ENCODE results near the gene COL6A2.
"Not testable (repeated sequence)": the region's sequence is repeated elsewhere in the genome, so short reads cannot be mapped to it uniquely, and the experiment has no call there.

The COL6A2 gene

DNA sequence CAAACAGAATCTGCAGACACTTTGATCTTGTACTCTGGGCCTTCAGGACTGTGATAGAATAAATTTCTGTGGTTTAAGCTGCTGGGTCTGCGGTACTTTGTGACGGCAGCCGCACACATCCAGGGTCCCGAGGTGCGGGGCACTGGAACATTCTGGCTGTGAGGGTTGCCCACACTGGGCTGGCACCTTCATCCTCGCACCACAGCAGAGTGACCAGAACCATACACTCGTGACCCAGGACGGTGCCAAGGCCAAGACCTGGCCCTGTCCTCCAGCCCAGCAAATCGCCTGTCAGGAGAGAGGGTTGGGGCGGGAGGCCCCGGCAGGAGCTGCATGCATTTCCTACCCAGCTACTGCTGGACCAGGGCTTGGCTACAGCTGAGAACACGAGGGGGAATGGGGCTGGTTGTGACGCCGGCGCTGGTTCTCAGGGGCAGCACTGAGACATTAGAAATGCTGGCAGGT, 60.1 kb downstream of the COL6A2 start:
- DNase-seq: no peak

DNA sequence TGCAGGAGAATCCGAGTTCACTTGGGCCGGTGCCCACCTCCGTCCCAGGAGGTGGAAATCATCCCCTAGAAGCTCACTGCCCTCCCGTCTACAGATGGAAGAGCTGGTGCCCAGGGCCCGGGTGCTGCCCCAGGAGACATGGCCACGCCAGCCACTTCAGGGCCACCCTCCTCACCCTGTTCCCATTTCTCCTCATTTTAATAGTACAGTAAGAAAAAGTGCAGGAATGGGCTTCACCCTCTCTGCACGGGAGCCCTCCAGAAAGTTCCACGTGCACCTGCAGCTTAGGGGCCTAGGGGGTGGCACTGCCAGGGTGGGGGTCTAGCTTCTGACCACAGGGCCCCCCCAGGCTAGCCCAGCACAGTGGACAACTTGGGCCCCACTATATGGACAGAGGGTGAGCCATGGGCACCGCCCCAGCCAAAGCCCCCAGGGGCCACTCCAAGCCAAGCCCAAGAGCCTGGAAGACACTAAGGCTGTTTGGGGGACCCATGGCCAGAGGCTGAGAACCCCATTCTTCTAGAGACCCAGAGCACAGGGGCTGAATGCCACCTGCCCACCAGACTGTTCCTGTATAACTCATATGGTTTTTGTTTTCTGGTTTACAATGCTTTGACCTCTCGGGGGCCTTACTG, 60.9 kb downstream of the COL6A2 start:
- DNase-seq: no peak

DNA sequence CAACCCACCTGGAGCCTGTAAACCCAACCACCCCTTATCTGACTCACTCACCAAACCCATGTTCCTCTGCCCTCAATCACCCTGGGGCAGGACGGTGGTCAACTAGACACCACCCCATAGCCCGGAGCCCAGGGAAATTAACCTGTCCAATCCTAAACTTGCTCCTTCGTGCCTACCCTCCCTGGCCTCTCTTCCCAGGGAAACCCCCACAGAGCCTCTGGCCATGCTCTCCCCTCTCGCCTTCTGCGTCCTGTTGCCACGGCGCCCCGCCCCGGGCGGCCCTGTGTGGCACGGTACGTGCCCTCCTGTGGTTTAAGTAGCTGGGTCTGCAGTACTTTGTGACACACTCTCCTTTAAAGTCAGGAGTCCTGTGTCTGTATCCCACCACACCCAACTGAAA, 61.5 kb downstream of the COL6A2 start:
- no peak for DNase-seq

DNA sequence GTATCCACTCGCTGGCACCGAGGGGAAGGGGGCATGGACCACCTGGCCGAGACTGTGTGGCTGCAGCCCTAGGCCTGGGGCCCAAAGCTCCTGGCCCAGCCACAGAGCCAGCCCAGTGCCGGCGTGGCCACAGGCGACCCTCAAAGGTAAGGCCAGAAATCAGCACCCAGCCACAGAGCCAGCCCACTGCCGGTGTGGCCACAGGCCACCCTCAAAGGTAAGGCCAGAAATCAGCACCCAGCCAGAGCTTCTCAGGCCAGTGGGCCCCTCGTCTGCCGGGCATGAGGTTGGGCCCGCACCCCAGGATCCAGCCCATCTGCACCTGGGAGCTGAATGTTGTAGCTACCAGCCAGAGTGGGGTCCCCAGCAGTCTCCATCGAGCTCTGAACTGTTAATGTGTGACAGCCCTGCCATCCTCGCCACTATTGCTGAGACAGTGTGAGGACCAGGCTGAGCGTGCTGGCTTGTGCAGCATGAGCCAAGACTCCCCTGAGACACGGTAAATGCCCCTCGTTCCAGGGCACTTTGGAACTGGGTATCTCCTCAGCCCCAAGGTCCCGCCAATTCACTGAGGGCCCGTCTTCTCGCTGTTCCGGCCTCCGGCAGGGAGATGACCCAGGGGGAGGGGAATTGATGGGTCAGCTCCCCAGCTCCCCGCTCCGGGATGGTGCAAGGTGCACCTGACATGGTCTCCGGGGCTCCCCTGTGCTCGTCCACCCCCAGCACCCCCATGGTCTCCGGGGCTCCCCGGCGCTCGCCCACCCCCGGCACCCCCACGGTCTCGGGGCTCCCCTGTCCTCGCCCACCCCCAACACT, 62.1 kb downstream of the COL6A2 start:
- DNase-seq: no peak

DNA sequence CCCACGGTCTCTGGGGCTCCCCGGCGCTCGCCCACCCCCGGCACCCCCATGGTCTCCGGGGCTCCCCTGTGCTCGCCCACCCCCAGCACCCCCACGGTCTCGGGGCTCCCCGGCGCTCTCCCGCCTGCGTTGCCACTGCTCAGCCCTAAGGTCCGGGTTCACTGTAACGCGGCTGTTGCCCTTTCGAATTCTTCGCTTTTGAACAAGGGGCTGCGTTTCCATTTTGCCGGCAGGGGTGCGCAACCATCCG, 62.7 kb downstream of the COL6A2 start:
- no peak for DNase-seq

DNA sequence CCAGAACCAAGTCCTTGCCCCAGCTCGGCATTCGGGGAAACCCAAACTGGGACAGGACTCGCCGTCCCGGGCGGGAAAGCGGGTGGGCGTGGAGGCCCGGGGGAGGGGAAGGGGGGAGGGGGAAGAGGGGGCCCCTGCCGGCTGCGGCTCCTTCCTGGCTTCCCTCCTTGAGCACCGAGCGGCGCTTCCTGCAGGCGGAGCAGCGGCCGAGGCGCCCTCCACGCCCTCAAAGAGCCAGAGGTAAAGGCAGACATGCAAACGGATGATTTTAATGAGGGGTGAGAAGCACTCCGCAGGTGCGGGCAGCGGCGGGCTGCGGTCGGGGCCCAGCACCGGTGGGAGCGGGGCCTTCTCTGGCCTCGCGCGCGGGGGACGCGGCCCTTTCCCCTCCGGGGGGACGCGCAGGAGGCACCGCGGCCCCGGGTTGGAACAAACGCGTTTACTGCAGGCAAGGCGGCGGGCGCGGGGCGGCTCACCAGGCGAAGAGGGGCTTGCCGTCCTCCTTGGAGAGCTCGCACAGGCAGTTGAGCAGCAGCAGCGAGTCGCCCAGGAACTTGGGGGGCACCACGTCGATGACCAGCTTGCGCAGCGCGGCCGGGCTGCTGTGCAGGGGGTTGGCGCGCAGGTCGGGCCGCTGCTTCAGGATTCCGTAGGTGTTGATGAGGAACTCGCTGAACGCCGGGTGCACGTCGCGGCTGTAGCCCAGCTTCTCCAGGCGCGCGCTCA, 63.2 kb downstream of the COL6A2 start:
- DNase-seq: no peak

DNA sequence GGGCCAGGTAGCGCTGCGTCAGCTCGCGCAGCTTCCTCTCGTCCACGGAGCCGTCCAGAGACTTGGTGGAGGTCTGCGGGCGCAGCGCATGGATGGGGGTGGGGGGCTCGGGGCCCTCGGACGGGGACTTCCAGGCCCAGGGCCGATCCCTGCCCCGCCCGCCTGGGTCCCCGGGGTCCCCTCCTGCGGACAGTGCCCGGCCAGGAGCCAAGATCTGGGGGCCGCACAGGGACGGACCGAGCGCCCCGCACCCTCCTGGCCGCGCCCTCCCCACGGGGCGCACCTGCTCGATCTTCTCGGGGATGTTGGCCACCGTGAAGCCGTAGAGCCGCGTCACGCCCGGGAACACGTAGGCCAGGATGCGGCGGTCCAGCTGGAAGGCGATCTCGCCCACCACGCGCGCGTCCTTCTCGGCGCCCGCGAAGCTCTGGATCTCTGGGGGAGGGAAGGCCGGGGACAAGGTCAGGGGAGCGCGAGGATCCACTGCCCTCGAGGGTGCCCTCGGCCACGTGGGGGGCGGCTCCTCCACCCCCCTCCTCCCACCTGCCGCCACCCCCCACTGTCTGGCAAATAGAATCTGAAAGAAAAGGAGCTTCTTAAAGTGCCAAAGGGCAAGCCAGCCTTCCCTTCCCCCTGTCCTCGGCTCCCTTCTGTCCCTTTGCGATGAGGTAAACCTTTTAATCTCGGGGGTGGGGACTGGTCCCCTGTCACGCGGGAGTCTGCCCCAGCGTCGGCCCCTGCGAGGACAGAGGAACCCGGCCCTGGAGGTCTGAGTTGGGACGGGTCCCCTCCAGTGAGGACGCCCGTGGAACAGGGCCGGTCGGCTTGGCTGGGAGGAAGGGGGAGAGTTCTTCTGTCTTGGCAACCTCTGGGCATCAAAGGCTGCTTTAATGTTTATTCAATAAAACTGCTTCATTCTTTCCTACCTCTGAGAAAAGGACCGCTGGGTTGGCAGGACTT, 64.0 kb downstream of the COL6A2 start:
- DNase-seq: no peak

DNA sequence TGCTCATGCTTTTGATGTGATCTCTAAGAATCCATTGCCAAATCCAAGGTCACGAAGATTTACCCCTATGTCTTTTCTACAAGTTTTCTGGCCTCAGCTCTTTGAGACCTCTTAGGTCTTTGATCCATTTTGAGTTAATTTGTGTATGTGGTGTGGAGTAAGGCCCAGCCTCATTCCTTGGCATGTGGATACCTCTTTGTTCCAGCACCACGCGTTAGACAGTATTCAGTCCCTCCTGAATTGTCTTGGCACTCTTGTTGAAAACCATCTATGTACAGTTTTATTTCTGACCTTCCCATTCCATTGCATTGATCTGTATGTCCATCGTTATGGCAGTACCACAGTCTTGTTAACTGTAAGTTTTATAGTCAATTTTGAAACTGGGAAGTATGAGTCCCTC, 65.5 kb downstream of the COL6A2 start:
- no peak for DNase-seq

DNA sequence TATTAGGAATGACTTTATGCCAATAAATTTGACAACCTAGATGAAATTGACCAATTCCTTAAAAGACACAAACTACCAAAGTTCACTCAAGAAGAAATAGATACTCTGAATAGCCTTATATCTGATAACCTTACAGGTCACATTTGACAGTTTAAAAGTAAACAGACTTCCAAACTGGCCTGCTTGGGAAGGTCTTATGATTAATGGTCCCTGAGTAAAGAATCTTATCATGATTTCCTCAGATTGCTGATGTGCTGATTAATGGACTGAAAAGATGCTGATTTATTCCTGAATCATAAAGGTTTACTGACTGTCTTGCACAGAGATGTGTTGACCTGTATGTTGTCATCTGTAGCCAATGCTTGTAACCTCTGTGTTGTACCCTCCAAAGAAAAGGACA, 67.2 kb downstream of the COL6A2 start:
- DNase-seq: no peak

DNA sequence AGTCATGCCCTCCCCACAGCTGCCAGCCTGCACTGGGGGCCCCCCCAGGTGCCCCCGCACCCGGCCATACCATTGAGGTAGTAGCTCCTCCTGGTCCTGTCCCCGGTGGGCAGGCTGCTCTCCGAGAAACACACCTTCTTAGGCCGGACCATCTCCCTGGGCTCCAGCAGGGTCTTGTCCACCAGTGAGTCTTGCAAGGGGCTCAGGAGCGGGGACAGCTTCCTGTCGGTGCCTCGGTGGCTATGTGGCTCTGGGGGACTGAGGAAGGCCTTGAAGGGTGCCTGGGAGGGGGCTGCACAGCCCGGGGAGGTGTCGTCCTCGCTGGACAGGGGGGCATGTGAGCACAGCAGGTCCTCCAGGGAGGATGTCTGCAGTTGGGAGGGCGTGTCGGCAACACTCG, 70.3 kb downstream of the COL6A2 start:
- DNase-seq: no peak

DNA sequence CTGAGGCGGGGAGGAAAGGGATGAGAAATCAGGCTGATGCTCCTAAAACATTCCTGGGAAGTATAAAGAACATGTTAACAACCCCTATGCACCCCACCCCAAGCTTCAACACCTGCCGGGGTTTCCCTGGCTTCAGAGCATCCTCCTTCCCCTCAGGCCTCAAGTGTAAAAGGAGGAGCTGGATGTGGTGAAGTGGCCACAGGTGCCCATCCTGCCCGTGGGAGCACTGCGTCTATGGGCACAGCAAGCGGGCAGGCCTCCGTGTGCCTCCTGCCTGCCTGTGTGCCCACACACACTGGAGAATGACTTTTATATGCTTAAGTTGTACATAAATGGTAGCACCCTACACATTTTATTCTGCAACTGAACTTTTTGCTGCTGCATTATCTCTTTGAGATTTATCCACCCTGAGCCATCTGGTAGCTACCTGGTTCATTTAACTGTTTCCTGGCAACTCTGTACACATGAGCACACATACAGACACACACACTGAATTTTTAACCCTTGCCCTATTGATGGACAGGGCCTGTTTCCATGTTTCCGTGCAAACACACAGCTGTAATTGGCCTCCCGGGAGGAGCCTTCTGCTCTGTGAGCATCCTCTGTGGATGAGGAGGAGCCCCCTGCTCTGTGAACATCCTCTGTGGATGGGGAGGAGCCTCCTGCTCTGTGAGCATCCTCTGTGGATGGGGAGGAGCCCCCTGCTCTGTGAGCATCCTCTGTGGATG, 70.9 kb downstream of the COL6A2 start:
- no peak for DNase-seq

DNA sequence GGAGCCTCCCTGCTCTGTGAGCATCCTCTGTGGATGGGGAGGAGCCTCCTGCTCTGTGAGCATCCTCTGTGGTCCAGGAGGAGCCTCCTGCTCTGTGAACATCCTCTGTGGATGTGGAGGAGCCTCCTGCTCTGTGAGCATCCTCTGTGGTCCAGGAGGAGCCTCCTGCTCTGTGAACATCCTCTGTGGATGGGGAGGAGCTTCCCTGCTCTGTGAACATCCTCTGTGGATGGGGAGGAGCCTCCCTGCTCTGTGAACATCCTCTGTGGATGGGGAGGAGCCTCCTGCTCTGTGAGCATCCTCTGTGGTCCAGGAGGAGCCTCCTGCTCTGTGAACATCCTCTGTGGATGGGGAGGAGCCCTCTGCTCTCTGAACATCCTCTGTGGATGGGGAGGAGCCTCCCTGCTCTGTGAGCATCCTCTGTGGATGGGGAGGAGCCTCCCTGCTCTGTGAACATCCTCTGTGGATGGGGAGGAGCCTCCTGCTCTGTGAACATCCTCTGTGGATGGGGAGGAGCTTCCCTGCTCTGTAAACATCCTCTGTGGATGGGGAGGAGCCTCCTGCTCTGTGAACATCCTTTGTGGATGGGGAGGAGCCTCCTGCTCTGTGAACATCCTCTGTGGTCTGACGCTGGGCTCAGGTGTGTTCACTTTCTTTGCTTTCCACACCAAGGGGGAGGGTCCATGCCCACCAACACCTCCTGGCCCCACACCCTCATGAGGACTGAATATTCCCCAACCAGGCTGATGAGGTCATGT, 72.7 kb downstream of the COL6A2 start:
- peak; percentile 54 for DNase-seq

DNA sequence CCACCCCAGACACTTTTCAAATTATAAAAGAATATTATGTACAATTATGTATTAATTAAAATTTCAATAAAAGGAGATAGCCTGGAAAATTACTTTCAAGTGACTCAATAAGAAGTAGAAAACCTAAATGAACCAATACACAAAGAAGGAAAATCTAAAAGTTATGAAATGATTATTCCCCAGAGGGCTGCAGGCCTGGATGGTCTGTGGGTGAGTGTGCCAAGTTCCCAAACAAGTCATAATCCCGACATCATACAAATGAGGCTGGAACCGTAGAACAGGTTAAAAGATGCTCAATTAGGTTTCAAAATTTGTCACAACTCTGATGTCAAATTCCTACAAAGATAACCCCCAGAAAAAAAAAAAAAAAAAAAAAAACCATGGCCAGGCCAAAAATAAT, 73.7 kb downstream of the COL6A2 start:
- DNase-seq: no peak

DNA sequence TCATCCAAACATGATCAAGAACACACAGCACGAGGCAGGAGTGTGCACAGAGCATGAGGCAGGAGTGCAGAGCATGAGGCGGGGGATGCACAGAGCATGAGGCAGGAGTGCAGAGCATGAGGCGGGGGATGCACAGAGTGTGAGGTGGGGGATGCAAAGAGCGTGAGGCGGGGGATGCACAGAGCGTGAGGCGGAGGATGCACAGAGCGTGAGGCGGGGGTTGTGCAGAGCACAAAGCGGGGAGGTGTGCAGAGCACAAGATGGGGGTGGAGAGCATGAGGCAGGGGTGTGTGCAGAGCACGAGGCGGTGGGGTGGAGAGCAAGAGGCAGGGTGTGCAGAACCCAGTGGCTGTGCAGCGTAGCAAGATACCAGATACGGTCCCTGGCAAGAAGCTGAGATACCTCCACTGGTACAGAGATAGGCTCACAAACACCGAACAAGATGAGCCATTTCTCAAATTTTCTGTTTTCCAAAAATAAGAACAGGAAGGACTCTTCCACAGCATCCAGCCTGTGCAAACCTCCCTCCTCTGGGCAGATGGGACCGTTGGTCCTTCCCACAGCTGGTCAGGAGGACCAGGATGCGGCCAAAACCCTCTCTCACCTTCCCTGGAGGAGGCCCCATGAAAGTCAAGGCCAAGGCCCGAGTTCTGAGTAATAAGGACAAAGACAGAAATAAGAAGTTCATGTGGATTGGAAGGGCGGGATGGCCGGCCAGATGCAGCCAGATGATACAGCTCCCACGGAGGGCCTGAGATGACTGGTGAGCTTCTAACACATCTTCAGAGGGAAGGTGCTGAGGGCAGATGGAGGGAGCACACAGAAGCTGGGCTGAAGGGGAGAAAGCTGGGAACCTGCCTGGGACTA, 74.3 kb downstream of the COL6A2 start:
- DNase-seq: no peak

DNA sequence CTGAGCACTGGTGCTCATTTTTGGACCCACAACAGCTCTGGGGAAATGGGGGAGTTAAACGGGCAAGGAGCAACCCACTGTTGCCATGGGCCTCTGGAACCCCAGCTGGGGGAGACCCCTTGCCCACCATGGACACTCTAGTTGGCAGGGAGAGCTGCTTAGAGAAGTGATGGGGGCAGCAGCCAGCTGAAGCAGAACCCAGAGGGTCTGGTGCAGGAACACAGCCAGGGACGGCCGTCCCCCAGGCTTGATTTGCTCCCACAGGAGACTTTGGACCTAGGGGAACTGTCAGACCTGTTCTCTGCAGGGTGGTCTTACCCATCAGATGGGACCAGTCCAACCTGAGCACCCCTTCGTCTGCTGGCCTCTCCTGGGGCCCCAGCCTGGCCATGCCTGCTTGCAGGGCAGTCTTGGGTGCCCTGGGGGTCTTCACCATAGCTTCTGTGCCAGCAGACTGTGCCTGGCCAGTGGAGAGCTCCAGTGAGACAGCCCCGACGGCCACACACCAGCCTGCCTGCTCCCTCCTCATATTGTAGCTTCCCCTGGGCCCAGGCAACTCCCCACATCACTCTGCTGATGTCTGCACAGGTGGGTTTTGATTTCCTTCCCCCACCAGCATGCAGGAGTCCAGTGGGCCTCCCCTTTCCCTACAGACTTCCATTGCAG, 75.1 kb downstream of the COL6A2 start:
- DNase-seq: no peak

DNA sequence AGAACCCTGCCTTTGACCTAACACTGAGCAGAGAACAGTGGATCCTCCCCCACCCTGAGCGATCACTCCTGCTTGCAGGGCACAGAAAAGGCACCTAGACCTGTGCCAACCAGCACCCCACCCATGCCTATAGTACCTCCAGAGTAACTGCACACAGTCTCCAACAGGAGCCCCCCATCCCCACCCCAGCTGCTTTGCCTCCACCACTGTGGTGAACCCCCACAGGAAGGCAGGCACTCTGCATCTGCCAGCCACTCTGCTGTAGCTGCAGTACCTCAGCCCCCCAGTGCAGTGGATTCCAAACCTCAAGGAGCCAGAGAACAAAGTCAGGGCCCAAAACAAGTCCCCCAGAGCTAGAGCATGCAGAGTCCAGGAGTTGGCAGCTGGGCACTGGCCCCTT, 75.7 kb downstream of the COL6A2 start:
- no peak for DNase-seq

DNA sequence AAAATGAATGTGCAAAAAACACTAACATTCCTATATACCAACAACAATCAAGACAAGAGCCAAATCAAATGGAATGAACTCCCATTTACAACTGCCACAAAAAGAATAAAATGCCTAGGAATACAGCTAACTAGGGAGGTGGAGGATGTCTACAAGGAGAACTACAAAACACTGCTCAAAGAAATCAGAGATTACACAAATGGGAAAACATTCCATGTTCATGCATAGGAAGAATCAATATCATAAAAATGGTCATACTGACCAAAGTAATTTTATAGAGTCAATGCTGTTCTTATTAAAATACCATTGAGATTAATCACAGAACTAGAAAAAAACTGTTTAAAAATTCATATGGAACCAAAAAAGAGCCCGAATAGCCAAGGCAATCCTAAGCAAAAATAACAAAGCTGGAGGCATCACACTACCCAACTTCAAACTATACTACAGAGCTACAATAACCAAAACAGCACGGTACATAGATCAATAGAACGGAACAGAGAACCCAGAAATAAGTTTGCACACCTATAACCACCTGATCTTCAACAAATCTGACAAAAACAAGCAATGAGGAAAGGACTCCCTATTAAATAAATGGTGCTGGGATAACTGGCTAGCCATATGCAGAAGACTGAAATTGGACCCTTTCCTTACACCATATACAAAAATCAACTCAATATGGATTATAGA, 78.7 kb downstream of the COL6A2 start:
- DNase-seq: not testable (repeated sequence)

DNA sequence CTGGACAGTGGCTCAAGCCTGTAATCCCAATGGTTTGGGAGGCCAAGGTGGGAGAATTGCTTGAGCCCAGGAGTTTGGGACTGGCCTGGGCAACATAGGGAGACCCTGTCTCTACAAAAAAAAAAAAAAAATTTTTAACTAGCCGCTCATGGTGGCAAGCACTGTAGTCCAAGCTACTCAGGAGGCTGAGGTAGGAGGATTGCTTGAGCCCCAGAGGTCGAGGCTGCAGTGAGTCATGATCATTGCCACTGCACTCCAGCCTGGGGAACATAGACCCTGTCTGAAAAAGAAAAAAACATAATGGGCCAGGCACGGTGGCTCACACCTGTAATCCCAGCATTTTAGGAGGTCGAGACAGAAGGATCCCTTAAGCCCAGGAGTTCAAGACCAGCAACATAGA, 81.0 kb downstream of the COL6A2 start:
- no peak for DNase-seq

Data from CD4-positive, alpha-beta T cell treated with Interleukin-12 subunit alpha and Interleukin-12 subunit beta, for 1 hour (primary cell).